Measurements from ENCODE around the gene SCG5.

The SCG5 gene

GRCh38 chr15:32723171-32723948 is 81.8 kb downstream of the SCG5 start:
- DNase-seq (ENCODE audit: low read depth, low spot score), result no peak

GRCh38 chr15:32729700-32730395 is 88.3 kb downstream of the SCG5 start:
- DNase-seq (ENCODE audit: low read depth, low spot score), result no peak

DNA sequence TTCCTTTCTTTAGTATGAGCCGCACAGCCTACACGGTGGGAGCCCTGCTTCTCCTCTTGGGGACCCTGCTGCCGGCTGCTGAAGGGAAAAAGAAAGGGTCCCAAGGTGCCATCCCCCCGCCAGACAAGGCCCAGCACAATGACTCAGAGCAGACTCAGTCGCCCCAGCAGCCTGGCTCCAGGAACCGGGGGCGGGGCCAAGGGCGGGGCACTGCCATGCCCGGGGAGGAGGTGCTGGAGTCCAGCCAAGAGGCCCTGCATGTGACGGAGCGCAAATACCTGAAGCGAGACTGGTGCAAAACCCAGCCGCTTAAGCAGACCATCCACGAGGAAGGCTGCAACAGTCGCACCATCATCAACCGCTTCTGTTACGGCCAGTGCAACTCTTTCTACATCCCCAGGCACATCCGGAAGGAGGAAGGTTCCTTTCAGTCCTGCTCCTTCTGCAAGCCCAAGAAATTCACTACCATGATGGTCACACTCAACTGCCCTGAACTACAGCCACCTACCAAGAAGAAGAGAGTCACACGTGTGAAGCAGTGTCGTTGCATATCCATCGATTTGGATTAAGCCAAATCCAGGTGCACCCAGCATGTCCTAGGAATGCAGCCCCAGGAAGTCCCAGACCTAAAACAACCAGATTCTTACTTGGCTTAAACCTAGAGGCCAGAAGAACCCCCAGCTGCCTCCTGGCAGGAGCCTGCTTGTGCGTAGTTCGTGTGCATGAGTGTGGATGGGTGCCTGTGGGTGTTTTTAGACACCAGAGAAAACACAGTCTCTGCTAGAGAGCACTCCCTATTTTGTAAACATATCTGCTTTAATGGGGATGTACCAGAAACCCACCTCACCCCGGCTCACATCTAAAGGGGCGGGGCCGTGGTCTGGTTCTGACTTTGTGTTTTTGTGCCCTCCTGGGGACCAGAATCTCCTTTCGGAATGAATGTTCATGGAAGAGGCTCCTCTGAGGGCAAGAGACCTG is 89.5 kb downstream of the SCG5 start:
- DNase-seq (ENCODE audit: low read depth, low spot score), result no peak

- DNase-seq (ENCODE audit: low read depth, low spot score), result no peak
Measured at GRCh38 chr15:32732574-32733157, 91.2 kb downstream of the SCG5 start.

DNA sequence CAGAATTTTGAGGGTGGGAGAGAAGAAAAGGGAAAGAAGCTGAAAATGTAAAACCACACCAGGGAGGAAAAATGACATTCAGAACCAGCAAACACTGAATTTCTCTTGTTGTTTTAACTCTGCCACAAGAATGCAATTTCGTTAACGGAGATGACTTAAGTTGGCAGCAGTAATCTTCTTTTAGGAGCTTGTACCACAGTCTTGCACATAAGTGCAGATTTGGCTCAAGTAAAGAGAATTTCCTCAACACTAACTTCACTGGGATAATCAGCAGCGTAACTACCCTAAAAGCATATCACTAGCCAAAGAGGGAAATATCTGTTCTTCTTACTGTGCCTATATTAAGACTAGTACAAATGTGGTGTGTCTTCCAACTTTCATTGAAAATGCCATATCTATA is 91.8 kb downstream of the SCG5 start:
- no peak for DNase-seq (ENCODE audit: low read depth, low spot score)

GRCh38 chr15:32735989-32736700 is 94.6 kb downstream of the SCG5 start:
- DNase-seq (ENCODE audit: low read depth, low spot score), result no peak

DNA sequence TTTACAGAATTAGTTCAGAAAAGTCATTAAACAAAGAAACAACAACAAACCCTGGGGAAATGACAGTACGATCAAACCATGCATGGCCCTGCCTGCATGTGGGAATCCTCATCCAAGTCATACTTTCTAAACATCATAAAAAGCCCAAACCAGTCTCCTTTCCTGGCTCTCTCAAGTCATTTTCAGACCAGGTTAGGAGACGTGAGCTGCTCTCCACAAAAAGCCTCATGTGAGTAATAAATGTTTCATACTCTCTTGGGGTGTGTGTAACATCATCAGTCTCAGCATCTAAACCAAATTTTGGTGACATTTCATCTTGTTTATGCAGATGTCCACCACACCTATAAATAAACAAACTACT is 95.2 kb downstream of the SCG5 start:
- no peak for DNase-seq (ENCODE audit: low read depth, low spot score)

- DNase-seq (ENCODE audit: low read depth, low spot score), result no peak
Measured at GRCh38 chr15:32737304-32737703, 95.8 kb downstream of the SCG5 start.

DNA sequence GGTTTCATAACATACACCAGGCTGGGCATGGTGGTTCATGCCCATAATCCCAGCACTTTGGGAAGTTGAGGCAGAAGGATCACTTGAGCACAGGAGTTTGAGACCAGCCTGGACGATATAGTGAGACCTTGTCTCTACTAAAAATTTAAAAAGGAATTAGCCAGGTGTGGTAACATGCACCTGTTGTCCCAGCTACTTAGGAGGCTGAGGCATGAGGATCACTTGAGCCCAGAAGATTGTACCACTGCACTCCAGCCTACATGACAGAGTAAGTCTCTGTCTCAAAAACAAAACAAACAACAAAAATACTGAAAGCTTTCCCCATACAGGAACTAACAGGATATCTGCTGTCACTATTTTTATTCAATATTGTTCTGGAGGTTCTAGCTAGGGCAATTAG is 97.2 kb downstream of the SCG5 start:
- DNase-seq (ENCODE audit: low read depth, low spot score), result no peak

DNA sequence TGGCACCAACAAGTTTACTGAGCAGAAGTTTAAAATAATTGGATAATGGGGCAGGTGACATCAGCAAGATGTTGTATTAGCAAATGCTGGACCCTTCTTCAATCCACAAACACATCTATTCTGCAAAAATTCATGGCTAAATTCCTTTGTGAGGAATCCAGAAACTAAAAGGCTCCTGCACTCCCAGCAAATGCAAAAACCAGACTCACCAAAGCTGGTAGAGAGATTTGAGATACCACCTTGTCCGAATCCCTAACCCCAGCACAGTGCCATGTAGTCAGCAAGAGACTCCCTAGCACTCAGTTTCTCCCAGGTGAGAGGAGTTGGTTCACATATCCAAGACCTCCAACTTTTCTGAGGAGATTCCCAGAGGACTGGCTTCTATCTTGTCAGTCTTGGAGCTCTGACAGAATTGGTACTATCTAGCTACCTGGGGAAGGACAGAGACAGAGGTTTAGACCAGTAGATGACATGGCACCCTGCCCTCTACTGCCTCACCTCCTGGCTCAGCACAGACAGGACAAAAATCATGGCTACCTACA is 98.1 kb downstream of the SCG5 start:
- no peak for DNase-seq (ENCODE audit: low read depth, low spot score)

DNA sequence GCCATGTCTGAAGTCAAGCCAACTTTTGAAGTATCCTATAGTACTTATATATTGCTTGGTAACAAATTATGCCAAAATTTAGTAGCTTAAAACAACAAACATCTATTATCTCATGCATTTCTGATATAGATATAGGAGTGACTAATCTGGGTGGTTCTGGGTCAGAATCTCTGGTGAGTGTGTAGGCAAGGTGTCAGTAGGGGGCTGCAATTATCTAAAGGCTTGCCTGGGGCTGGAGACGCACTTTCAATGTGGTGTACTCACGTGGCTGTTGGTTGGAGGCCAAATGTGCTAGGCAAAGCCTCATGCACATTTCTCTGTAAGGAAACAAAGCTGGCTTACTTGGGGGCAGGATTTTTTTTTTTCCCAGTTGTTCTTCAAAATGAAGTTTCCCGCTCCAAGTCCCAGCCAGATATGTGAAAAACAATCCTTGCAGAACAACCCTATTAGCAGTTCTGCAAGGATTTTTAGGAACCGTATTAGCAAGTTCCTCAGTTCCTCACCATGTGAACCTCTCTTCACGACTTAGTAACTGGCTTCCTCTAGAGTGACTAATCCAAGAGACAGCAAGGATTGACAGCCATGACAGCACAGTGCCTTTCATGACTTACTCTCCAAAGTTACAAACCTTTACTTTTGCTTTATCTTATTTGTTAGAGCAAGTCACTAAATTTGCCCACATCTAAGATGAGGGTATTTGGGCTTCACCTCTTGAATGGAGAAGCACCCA is 102.1 kb downstream of the SCG5 start:
- no peak for DNase-seq (ENCODE audit: low read depth, low spot score)

DNA sequence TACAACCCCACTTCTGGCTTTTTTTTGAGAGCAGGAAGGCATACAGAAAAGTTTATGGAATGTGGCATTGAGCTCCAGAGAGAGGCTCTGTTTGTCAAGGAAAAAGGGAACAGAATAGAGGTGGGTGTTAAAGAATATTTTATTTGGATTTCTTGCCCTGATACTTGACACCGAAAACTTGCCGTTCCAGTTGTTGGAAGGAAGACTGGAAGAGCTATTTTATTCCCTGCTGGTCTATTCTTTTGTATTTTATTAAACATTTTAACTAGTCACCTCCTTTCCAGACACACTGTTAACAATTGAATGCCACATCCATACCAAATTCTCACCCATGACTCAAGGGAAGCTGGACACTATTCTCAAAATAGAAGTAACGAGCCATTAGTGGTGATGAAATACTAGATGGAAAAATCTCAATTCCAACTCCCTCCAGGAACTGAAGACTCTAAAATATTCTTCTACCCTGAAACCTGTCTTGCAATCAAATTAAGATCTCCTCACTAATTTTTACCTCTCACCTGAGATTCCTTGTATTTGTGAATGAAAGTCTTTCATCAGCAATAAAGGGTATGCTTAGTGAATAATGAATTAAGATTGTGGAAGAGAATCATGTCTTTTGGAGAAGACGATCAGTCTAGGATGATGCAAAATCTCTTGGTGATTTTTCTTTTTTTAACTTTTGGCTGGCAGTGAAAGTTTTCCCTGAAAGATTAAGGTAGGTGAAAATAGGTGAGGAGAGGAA is 104.8 kb downstream of the SCG5 start:
- no peak for DNase-seq (ENCODE audit: low read depth, low spot score)

Data from smooth muscle cell of the brain vasculature (primary cell).